HG02623 (cell line): Measurements from ENCODE around the gene MND1.
A peak's percentile ranks its signal among the peaks of the same experiment; 100 is the strongest.

ENCODE experiments used
- ATAC-seq: cut with Tn5 transposase; IDR thresholded peaks from one replicate; pipeline ENCODE4 v1.9.1; 2021; ENCODE audit warnings: moderate library complexity; ENCODE audit not compliant: unreplicated experiment

The MND1 gene

GRCh38 chr4:153344131-153345011 lies at the start of gene MND1:
TSS of gene MND1 (plus strand) at chr4:153344688. CDS start at chr4:153344738, 50 bp downstream.
- ATAC-seq: peak; percentile 70

GRCh38 chr4:153295131-153295755 lies 49.2 kb upstream of the MND1 start:
- no peak for ATAC-seq

GRCh38 chr4:153296040-153296823 lies 48.3 kb upstream of the MND1 start:
- ATAC-seq: no peak

- no peak for ATAC-seq
These were observed 47.4 kb upstream of the MND1 start for GRCh38 chr4:153297116-153297515.

- no peak for ATAC-seq
These were observed 33.7 kb upstream of the MND1 start for GRCh38 chr4:153310793-153311192.

GRCh38 chr4:153314915-153315314 lies 29.6 kb upstream of the MND1 start:
- ATAC-seq: no peak

- no peak for ATAC-seq
These were observed 25.7 kb upstream of the MND1 start for GRCh38 chr4:153318696-153319320.

GRCh38 chr4:153322791-153323190 lies 21.7 kb upstream of the MND1 start:
- ATAC-seq: no peak

- ATAC-seq: no peak
These were observed 20.4 kb upstream of the MND1 start for GRCh38 chr4:153324046-153324445.

GRCh38 chr4:153325558-153325957 lies 18.9 kb upstream of the MND1 start:
- no peak for ATAC-seq

- no peak for ATAC-seq
These were observed 18.0 kb upstream of the MND1 start for GRCh38 chr4:153326513-153326912.

GRCh38 chr4:153327247-153327646 lies 17.2 kb upstream of the MND1 start:
- ATAC-seq: no peak

- ATAC-seq: no peak
These were observed 11.6 kb upstream of the MND1 start for GRCh38 chr4:153332936-153333335.

GRCh38 chr4:153333874-153334273 lies 10.6 kb upstream of the MND1 start:
- no peak for ATAC-seq

- no peak for ATAC-seq
These were observed 8.8 kb upstream of the MND1 start for GRCh38 chr4:153335665-153336064.

GRCh38 chr4:153337686-153338085 lies 6.8 kb upstream of the MND1 start:
- ATAC-seq: no peak

- no peak for ATAC-seq
These were observed 2.9 kb upstream of the MND1 start for GRCh38 chr4:153341575-153342090.

GRCh38 chr4:153342751-153343552 lies 1.5 kb upstream of the MND1 start:
- ATAC-seq: no peak

GRCh38 chr4:153345012-153345981 lies 809 bp downstream of the MND1 start:
- ATAC-seq: peak; percentile 20
